ENCODE data around the gene CYTH2.

GRCh38 chr19:48428670-48429069 is 40.5 kb upstream of the CYTH2 start:
- no peak for TF ChIP-seq BHLHE40 (IDR thresholded peaks at IDR 0.05; ENCODE audit: low read depth, low read length)
- no peak for TF ChIP-seq POLR2A (IDR thresholded peaks at IDR 0.05; ENCODE audit: low read length)
- no peak for TF ChIP-seq CTCF (IDR thresholded peaks at IDR 0.05)
- TF ChIP-seq CBX2 (IDR thresholded peaks at IDR 0.05; ENCODE audit: borderline replicate concordance, low read depth): no peak
- TF ChIP-seq ZFP36 (IDR thresholded peaks at IDR 0.05; ENCODE audit: borderline replicate concordance, partially characterized antibody): no peak
- TF ChIP-seq MAZ (IDR thresholded peaks at IDR 0.05; ENCODE audit: borderline replicate concordance, low read depth, low read length): no peak
- TF ChIP-seq PBX3 (IDR thresholded peaks at IDR 0.05): no peak

All from A549 (cell line).